Natural killer cell treated with Interleukin-12 subunit alpha and Interleukin-12 subunit beta and Interleukin-15 and Interleukin-18, amount 100 ng/mL, for 72 hours (primary cell): ENCODE results near the gene FRMD7. TPM values are rescaled to one million over a fixed set of nuclear protein-coding genes. Genes with fewer than 3 reads are reported as not detected.
"Not testable (repeated sequence)": the region's sequence is repeated elsewhere in the genome, so short reads cannot be mapped to it uniquely, and the experiment has no call there.

Source experiments
- ATAC-seq, 2 donors: fragments of 150-1000 bp; cut with Tn5 transposase in 1 of 2; sonication (Bioruptor Pico), chemical (Tn5 transposase) in 1 of 2; 2 replicates each; pipeline ENCODE4 v1.10.0; 2021
- DNase-seq: peaks from one replicate; pipeline ENCODE4 v3.0.0; 2022; ENCODE audit warnings: low spot score
- H3K27ac Mint-ChIP-seq, 2 donors: 1 replicate in 1 of 2; 2 replicates in 1 of 2; pipeline ENCODE4 v1.8.0; 2022; ENCODE audit warnings: mixed read lengths in 2 of 2, mild to moderate bottlenecking in 1 of 2, moderate library complexity in 1 of 2
- H3K27me3 Mint-ChIP-seq, 2 donors: 1 replicate in 1 of 2; 2 replicates in 1 of 2; pipeline ENCODE4 v1.8.0; 2022; ENCODE audit warnings: mixed read lengths in 2 of 2
- H3K36me3 Mint-ChIP-seq: one replicate; pipeline ENCODE4 v1.8.0; 2022; ENCODE audit warnings: mixed read lengths
- H3K4me1 Mint-ChIP-seq, 2 donors: 1 replicate in 1 of 2; 2 replicates in 1 of 2; pipeline ENCODE4 v1.8.0; 2022; ENCODE audit warnings: low read depth in 2 of 2, mixed read lengths in 2 of 2, mild to moderate bottlenecking in 1 of 2
- H3K4me3 Mint-ChIP-seq: one replicate; pipeline ENCODE4 v1.8.0; 2022; ENCODE audit warnings: mixed read lengths
- H3K9me3 Mint-ChIP-seq: 2 replicates; pipeline ENCODE4 v1.8.0; 2022; ENCODE audit warnings: mixed read lengths
- total RNA-seq, 2 donors: library from RNA; stranded (reverse); gene quantifications; one replicate each; pipeline ENCODE4 v1.2.3, GENCODE V29; 2022

Gene FRMD7, protein sequence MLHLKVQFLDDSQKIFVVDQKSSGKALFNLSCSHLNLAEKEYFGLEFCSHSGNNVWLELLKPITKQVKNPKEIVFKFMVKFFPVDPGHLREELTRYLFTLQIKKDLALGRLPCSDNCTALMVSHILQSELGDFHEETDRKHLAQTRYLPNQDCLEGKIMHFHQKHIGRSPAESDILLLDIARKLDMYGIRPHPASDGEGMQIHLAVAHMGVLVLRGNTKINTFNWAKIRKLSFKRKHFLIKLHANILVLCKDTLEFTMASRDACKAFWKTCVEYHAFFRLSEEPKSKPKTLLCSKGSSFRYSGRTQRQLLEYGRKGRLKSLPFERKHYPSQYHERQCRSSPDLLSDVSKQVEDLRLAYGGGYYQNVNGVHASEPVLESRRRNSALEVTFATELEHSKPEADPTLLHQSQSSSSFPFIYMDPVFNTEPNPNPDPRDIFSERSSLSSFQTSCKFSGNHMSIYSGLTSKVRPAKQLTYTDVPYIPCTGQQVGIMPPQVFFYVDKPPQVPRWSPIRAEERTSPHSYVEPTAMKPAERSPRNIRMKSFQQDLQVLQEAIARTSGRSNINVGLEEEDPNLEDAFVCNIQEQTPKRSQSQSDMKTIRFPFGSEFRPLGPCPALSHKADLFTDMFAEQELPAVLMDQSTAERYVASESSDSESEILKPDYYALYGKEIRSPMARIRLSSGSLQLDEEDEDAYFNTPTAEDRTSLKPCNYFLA
- total RNA-seq = not detected

DNA sequence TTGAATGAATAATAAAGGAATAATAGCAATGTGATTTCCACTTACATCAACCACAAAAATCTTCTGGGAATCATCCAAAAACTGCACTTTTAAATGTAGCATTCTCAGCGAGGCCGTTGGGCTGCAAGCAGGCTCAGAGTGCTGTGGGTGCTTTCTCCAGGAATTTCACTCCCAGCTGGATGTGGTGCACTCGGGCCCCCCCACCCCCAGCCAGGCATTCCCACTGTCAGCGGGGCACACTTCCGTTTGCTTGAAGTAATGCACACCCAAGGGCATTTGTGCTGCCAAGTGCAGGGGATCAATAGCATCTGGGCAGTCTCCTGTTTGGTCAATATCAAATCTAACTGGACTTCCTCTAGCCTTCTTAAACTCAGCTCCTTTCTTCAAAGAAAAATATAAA lies at the start of gene FRMD7:
Gene FRMD7, minus strand, starts transcription at position 278 of the 400 bp plus-strand sequence. Its CDS starts 176 bp downstream, at position 102.
- DNase-seq (no peak), ATAC-seq (no peak)
- Mint-ChIP-seq H3K9me3 (no peaks in the 10 kb centered on the region), H3K27ac (no peak within 1 kb of the TSS), H3K36me3 (no peaks in the 10 kb centered on the region), H3K4me1 (no peaks in the 10 kb centered on the region), H3K27me3 (peaks cover 0 to 14% of the 10 kb centered on the region in 2 donors), H3K4me3 (no peak within 1 kb of the TSS)

- no peaks in the 10 kb centered on the region for H3K9me3 Mint-ChIP-seq
- H3K4me3 Mint-ChIP-seq = no peak overlapping the region
- no peak for DNase-seq
- ATAC-seq = no peak
- peaks cover 8 to 13% of the 10 kb centered on the region in 2 donors for H3K27me3 Mint-ChIP-seq
- no peaks in the 10 kb centered on the region for H3K4me1 Mint-ChIP-seq
- no peak overlapping the region for H3K27ac Mint-ChIP-seq
- H3K36me3 Mint-ChIP-seq = no peaks in the 10 kb centered on the region
Measured at GRCh38 chrX:132173647-132174046, 45.8 kb upstream of the FRMD7 start.

DNA sequence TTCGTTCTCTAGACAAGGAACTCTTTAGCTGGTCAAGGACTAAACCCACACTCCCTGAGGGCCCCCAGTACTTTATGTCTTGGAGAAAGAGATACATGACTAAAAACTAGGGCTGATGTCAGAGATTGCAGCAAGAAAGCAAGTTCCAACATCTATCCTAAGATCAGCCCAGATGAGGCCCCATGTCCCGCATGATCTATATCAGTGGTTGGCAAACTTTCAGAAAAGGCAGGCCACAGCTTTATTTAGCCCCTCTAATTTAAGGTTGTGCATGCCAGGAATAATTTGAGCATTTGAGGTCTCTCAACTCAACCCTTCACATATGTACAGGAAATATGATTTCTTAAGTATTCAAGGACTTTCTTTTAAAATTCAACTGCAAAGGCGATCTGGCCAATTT lies 44.1 kb upstream of the FRMD7 start:
- Mint-ChIP-seq H3K4me1 (no peaks in the 10 kb centered on the region), H3K36me3 (no peaks in the 10 kb centered on the region), H3K9me3 (no peaks in the 10 kb centered on the region), H3K27ac (no peak overlapping the region), H3K4me3 (no peak overlapping the region), H3K27me3 (peaks cover 8 to 14% of the 10 kb centered on the region in 2 donors)
- ATAC-seq (no peak), DNase-seq (no peak)

DNA sequence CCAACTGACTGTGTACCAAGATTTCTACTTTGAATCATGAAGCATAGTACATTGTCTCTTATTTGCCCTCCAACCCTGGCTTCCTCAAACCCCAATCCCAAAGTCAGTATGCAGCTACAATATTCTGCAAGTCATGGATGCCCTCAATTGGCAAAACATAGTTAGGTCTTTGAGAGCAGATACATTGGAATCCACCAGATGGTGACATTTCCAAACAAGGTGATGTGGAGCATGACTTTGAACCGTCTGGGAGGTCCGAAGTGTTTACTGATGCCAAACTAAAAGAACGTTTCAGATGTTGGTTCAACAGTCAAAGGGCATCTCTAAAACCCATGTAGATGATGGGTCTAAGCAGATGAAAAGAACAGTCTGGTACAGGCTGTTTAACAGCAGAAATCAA lies 43.7 kb upstream of the FRMD7 start:
- DNase-seq (no peak), ATAC-seq (no peak)
- H3K27me3 Mint-ChIP-seq = peaks cover 8 to 16% of the 10 kb centered on the region in 2 donors
- H3K4me1 Mint-ChIP-seq = no peaks in the 10 kb centered on the region
- no peak overlapping the region for H3K27ac Mint-ChIP-seq
- no peaks in the 10 kb centered on the region for H3K36me3 Mint-ChIP-seq
- H3K9me3 Mint-ChIP-seq = no peaks in the 10 kb centered on the region
- no peak overlapping the region for H3K4me3 Mint-ChIP-seq

- H3K27me3 Mint-ChIP-seq = peaks cover 8 to 12% of the 10 kb centered on the region in 2 donors
- no peak overlapping the region for H3K4me3 Mint-ChIP-seq
- DNase-seq (no peak), ATAC-seq (no peak)
- H3K4me1 Mint-ChIP-seq = no peaks in the 10 kb centered on the region
- no peaks in the 10 kb centered on the region for H3K9me3 Mint-ChIP-seq
- no peaks in the 10 kb centered on the region for H3K36me3 Mint-ChIP-seq
- no peak overlapping the region for H3K27ac Mint-ChIP-seq
Measured at GRCh38 chrX:132169554-132169953, 41.7 kb upstream of the FRMD7 start.

GRCh38 chrX:132165651-132166050 lies 37.8 kb upstream of the FRMD7 start:
- DNase-seq = no peak
- Mint-ChIP-seq H3K4me3 (no peak overlapping the region), H3K4me1 (no peaks in the 10 kb centered on the region), H3K27me3 (peaks cover 8 to 22% of the 10 kb centered on the region in 2 donors), H3K9me3 (no peaks in the 10 kb centered on the region), H3K27ac (no peak overlapping the region), H3K36me3 (peaks cover 4% of the 10 kb centered on the region)
- no peak for ATAC-seq

- peaks cover 4% of the 10 kb centered on the region for H3K36me3 Mint-ChIP-seq
- ATAC-seq (no peak), DNase-seq (no peak)
- no peaks in the 10 kb centered on the region for H3K4me1 Mint-ChIP-seq
- H3K4me3 Mint-ChIP-seq = no peak overlapping the region
- H3K27me3 Mint-ChIP-seq = peaks cover 8 to 23% of the 10 kb centered on the region in 2 donors
- no peak overlapping the region for H3K27ac Mint-ChIP-seq
- no peaks in the 10 kb centered on the region for H3K9me3 Mint-ChIP-seq
Measured at GRCh38 chrX:132165005-132165404, 37.2 kb upstream of the FRMD7 start.

GRCh38 chrX:132163094-132163493 lies 35.3 kb upstream of the FRMD7 start:
- H3K4me3 Mint-ChIP-seq, ATAC-seq, H3K4me1 Mint-ChIP-seq, DNase-seq, H3K9me3 Mint-ChIP-seq, H3K36me3 Mint-ChIP-seq, H3K27ac Mint-ChIP-seq: not testable (repeated sequence)
- peaks cover 0 to 21% of the 10 kb centered on the region in 2 donors for H3K27me3 Mint-ChIP-seq

- no peak overlapping the region for H3K27ac Mint-ChIP-seq
- ATAC-seq (no peak), DNase-seq (no peak)
- no peaks in the 10 kb centered on the region for H3K4me1 Mint-ChIP-seq
- H3K9me3 Mint-ChIP-seq = no peaks in the 10 kb centered on the region
- no peaks in the 10 kb centered on the region for H3K36me3 Mint-ChIP-seq
- H3K27me3 Mint-ChIP-seq = peaks cover 6 to 21% of the 10 kb centered on the region in 2 donors
- no peak overlapping the region for H3K4me3 Mint-ChIP-seq
Measured at GRCh38 chrX:132153166-132153565, 25.3 kb upstream of the FRMD7 start.

- ATAC-seq = no peak
- H3K9me3 Mint-ChIP-seq = no peaks in the 10 kb centered on the region
Measured at GRCh38 chrX:132146456-132146855, 18.6 kb upstream of the FRMD7 start.

DNA sequence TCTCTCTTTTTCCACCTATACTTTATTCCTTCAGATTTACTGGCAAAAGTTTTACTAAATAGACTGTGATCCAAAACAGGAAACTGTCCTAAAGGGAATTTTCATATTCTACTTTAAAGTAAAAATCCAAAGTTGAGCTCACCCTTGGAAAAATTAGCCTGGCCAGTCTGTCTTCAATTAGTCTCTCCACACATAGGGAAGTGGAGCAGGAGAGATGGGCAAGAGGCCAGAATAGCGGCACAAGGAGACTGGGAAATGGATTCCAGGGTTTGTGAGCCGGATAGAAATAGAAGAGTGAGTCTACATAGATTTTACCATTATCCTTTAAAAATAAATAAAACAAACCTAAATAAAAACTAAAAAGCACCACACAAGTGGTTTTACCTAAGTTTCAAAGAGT lies 16.2 kb upstream of the FRMD7 start:
- Mint-ChIP-seq H3K36me3 (no peaks in the 10 kb centered on the region), H3K27me3 (peaks cover 9 to 24% of the 10 kb centered on the region in 2 donors), H3K27ac (no peak overlapping the region), H3K4me3 (no peak overlapping the region), H3K9me3 (no peaks in the 10 kb centered on the region), H3K4me1 (no peaks in the 10 kb centered on the region)
- no peak for DNase-seq
- ATAC-seq = no peak

More at GRCh38 chrX:132146456-132146855, 18.6 kb upstream of the FRMD7 start:
- Mint-ChIP-seq H3K27ac (no peak overlapping the region), H3K27me3 (peaks cover 10 to 25% of the 10 kb centered on the region in 2 donors), H3K36me3 (no peaks in the 10 kb centered on the region), H3K4me3 (no peak overlapping the region), H3K4me1 (no peaks in the 10 kb centered on the region)
- no peak for DNase-seq

DNA sequence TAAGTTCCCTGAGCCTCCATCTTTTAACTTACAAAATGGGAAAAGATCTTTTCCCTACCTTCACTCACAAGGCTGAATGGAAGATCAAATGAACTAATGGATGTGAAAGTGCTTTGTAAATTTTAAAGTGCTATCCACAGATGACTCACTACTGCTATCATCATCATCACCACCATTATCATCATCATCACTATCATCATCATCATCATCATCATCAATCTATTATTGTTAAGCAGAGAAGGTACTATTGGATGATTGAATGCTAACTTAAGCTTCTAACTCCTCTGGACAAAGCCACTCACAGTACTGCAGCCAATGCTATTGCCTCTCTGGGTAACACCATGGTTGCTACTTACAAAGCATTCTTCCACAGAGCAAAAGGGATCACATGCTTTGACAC lies 1.9 kb downstream of the FRMD7 start:
- H3K9me3 Mint-ChIP-seq = no peaks in the 10 kb centered on the region
- DNase-seq (no peak), ATAC-seq (no peak)
- no peak overlapping the region for H3K4me3 Mint-ChIP-seq
- peaks cover 0 to 14% of the 10 kb centered on the region in 2 donors for H3K27me3 Mint-ChIP-seq
- no peaks in the 10 kb centered on the region for H3K36me3 Mint-ChIP-seq
- H3K27ac Mint-ChIP-seq = no peak overlapping the region
- H3K4me1 Mint-ChIP-seq = no peaks in the 10 kb centered on the region

- DNase-seq (no peak), ATAC-seq (no peak)
- H3K4me3 Mint-ChIP-seq = no peak overlapping the region
- no peaks in the 10 kb centered on the region for H3K36me3 Mint-ChIP-seq
- H3K27ac Mint-ChIP-seq = no peak overlapping the region
- H3K27me3 Mint-ChIP-seq = peaks cover 0 to 20% of the 10 kb centered on the region in 2 donors
- H3K9me3 Mint-ChIP-seq = no peaks in the 10 kb centered on the region
- no peaks in the 10 kb centered on the region for H3K4me1 Mint-ChIP-seq
Measured at GRCh38 chrX:132120913-132121312, 6.9 kb downstream of the FRMD7 start.

GRCh38 chrX:132119821-132120515 lies 7.9 kb downstream of the FRMD7 start:
- Mint-ChIP-seq H3K9me3 (no peaks in the 10 kb centered on the region), H3K27ac (no peak overlapping the region), H3K4me3 (no peak overlapping the region), H3K27me3 (peaks cover 0 to 18% of the 10 kb centered on the region in 2 donors), H3K36me3 (no peaks in the 10 kb centered on the region), H3K4me1 (no peaks in the 10 kb centered on the region)
- ATAC-seq (no peak), DNase-seq (no peak)
